Activated naive CD4-positive, alpha-beta T cell treated with anti-CD3 and anti-CD28 coated beads, Interleukin-2, amount 50 U/mL, for 24 hours (primary cell): ENCODE results near the gene SLC25A44.
"Not testable (repeated sequence)": the region's sequence is repeated elsewhere in the genome, so short reads cannot be mapped to it uniquely, and the experiment has no call there.

Experiments used
- H3K27ac Mint-ChIP-seq: one replicate; pipeline ENCODE4 v1.8.0; 2021; ENCODE audit warnings: mild to moderate bottlenecking, mixed read lengths
- H3K27me3 Mint-ChIP-seq: one replicate; pipeline ENCODE4 v1.8.0; 2021; ENCODE audit warnings: mixed read lengths
- H3K36me3 Mint-ChIP-seq: one replicate; pipeline ENCODE4 v1.8.0; 2021; ENCODE audit warnings: mixed read lengths
- H3K4me1 Mint-ChIP-seq: one replicate; pipeline ENCODE4 v1.8.0; 2021; ENCODE audit warnings: mixed read lengths
- H3K4me3 Mint-ChIP-seq: one replicate; pipeline ENCODE4 v1.8.0; 2021; ENCODE audit warnings: mild to moderate bottlenecking, mixed read lengths
- H3K9me3 Mint-ChIP-seq: one replicate; pipeline ENCODE4 v1.8.0; 2021; ENCODE audit warnings: mixed read lengths

Gene SLC25A44

GRCh38 chr1:156182010-156182779, 11.7 kb upstream of the SLC25A44 start:
- peaks cover 16% of the 10 kb centered on the region for H3K4me1 Mint-ChIP-seq
- not testable (repeated sequence) for H3K4me3 Mint-ChIP-seq, H3K27me3 Mint-ChIP-seq, H3K9me3 Mint-ChIP-seq, H3K36me3 Mint-ChIP-seq, H3K27ac Mint-ChIP-seq

- H3K27ac Mint-ChIP-seq, H3K9me3 Mint-ChIP-seq, H3K4me3 Mint-ChIP-seq, H3K4me1 Mint-ChIP-seq, H3K27me3 Mint-ChIP-seq, H3K36me3 Mint-ChIP-seq: not testable (repeated sequence)
Observed at GRCh38 chr1:156186347-156187177, 7.3 kb upstream of the SLC25A44 start.

GRCh38 chr1:156190265-156190664, 3.6 kb upstream of the SLC25A44 start:
- not testable (repeated sequence) for H3K4me3 Mint-ChIP-seq, H3K36me3 Mint-ChIP-seq, H3K9me3 Mint-ChIP-seq, H3K27ac Mint-ChIP-seq, H3K27me3 Mint-ChIP-seq
- H3K4me1 Mint-ChIP-seq: peaks cover 25% of the 10 kb centered on the region

GRCh38 chr1:156191292-156191964, 2.5 kb upstream of the SLC25A44 start:
- Mint-ChIP-seq H3K9me3 (no peaks in the 10 kb centered on the region), H3K27me3 (no peaks in the 10 kb centered on the region), H3K27ac (no peak overlapping the region), H3K36me3 (peaks cover 10% of the 10 kb centered on the region), H3K4me3 (no peak overlapping the region), H3K4me1 (peaks cover 36% of the 10 kb centered on the region)

GRCh38 chr1:156193208-156193487, 756 bp upstream of the SLC25A44 start:
- Mint-ChIP-seq H3K9me3 (no peaks in the 10 kb centered on the region), H3K27ac (peak overlapping the region; percentile 90), H3K27me3 (no peaks in the 10 kb centered on the region), H3K4me3 (peak overlapping the region; percentile 95), H3K4me1 (peaks cover 51% of the 10 kb centered on the region), H3K36me3 (peaks cover 14% of the 10 kb centered on the region)

- Mint-ChIP-seq H3K27ac (peak overlapping the region; percentile 90), H3K36me3 (peaks cover 15% of the 10 kb centered on the region), H3K27me3 (no peaks in the 10 kb centered on the region), H3K9me3 (no peaks in the 10 kb centered on the region), H3K4me1 (peaks cover 62% of the 10 kb centered on the region), H3K4me3 (peak overlapping the region; percentile 95)
Observed at GRCh38 chr1:156194300-156194652, 372 bp downstream of the SLC25A44 start.

GRCh38 chr1:156195853-156196252, 1.9 kb downstream of the SLC25A44 start:
- H3K36me3 Mint-ChIP-seq: peaks cover 22% of the 10 kb centered on the region

GRCh38 chr1:156196445-156196844, 2.5 kb downstream of the SLC25A44 start:
- Mint-ChIP-seq H3K27me3 (no peaks in the 10 kb centered on the region), H3K4me3 (peak overlapping the region; percentile 95), H3K9me3 (no peaks in the 10 kb centered on the region), H3K27ac (peak overlapping the region; percentile 30), H3K4me1 (peaks cover 77% of the 10 kb centered on the region), H3K36me3 (peaks cover 22% of the 10 kb centered on the region)

More at GRCh38 chr1:156195853-156196252, 1.9 kb downstream of the SLC25A44 start:
- no peak overlapping the region for H3K27ac Mint-ChIP-seq
- H3K9me3 Mint-ChIP-seq: no peaks in the 10 kb centered on the region
- H3K4me3 Mint-ChIP-seq: peak overlapping the region; percentile 95
- no peaks in the 10 kb centered on the region for H3K27me3 Mint-ChIP-seq
- peaks cover 77% of the 10 kb centered on the region for H3K4me1 Mint-ChIP-seq

- H3K27ac Mint-ChIP-seq: peak overlapping the region; percentile 83
- no peaks in the 10 kb centered on the region for H3K9me3 Mint-ChIP-seq
- peaks cover 20% of the 10 kb centered on the region for H3K36me3 Mint-ChIP-seq
- H3K27me3 Mint-ChIP-seq: no peaks in the 10 kb centered on the region
- peaks cover 58% of the 10 kb centered on the region for H3K4me1 Mint-ChIP-seq
- H3K4me3 Mint-ChIP-seq: peak overlapping the region; percentile 76
Observed at GRCh38 chr1:156198831-156199349, 5.0 kb downstream of the SLC25A44 start.

GRCh38 chr1:156200044-156200443, 6.1 kb downstream of the SLC25A44 start:
- Mint-ChIP-seq H3K27ac (peak overlapping the region; percentile 84), H3K36me3 (peaks cover 18% of the 10 kb centered on the region), H3K9me3 (no peaks in the 10 kb centered on the region), H3K4me1 (peaks cover 58% of the 10 kb centered on the region), H3K4me3 (peak overlapping the region; percentile 76), H3K27me3 (no peaks in the 10 kb centered on the region)

- no peaks in the 10 kb centered on the region for H3K27me3 Mint-ChIP-seq
- no peaks in the 10 kb centered on the region for H3K9me3 Mint-ChIP-seq
- H3K27ac Mint-ChIP-seq: no peak overlapping the region
- peaks cover 36% of the 10 kb centered on the region for H3K4me1 Mint-ChIP-seq
- no peak overlapping the region for H3K4me3 Mint-ChIP-seq
- H3K36me3 Mint-ChIP-seq: peaks cover 14% of the 10 kb centered on the region
Observed at GRCh38 chr1:156203331-156203730, 9.4 kb downstream of the SLC25A44 start.

- H3K9me3 Mint-ChIP-seq: no peaks in the 10 kb centered on the region
- no peaks in the 10 kb centered on the region for H3K27me3 Mint-ChIP-seq
- H3K4me3 Mint-ChIP-seq: no peak overlapping the region
- peaks cover 23% of the 10 kb centered on the region for H3K4me1 Mint-ChIP-seq
- peaks cover 14% of the 10 kb centered on the region for H3K36me3 Mint-ChIP-seq
- no peak overlapping the region for H3K27ac Mint-ChIP-seq
Observed at GRCh38 chr1:156204686-156205085, 10.8 kb downstream of the SLC25A44 start.

- Mint-ChIP-seq H3K36me3 (peaks cover 19% of the 10 kb centered on the region), H3K27me3 (no peaks in the 10 kb centered on the region), H3K4me3 (no peak overlapping the region), H3K9me3 (no peaks in the 10 kb centered on the region), H3K4me1 (peaks cover 29% of the 10 kb centered on the region), H3K27ac (peak overlapping the region; percentile 78)
Observed at GRCh38 chr1:156211243-156211642, 17.3 kb downstream of the SLC25A44 start.

GRCh38 chr1:156212130-156212529, 18.2 kb downstream of the SLC25A44 start:
- H3K9me3 Mint-ChIP-seq: no peaks in the 10 kb centered on the region
- peaks cover 19% of the 10 kb centered on the region for H3K36me3 Mint-ChIP-seq

GRCh38 chr1:156212833-156213643, 19.1 kb downstream of the SLC25A44 start, which contains the start of gene PMF1:
Gene PMF1, plus strand, starts transcription at chr1:156213007. Its CDS starts 9 bp downstream, at chr1:156213016.
- Mint-ChIP-seq H3K9me3 (no peaks in the 10 kb centered on the region), H3K27me3 (no peaks in the 10 kb centered on the region), H3K36me3 (peaks cover 21% of the 10 kb centered on the region), H3K4me1 (peaks cover 38% of the 10 kb centered on the region), H3K27ac (peak within 1 kb of the TSS; percentile 98), H3K4me3 (peak within 1 kb of the TSS; percentile 97)

More at GRCh38 chr1:156212130-156212529, 18.2 kb downstream of the SLC25A44 start:
- Mint-ChIP-seq H3K4me3 (peak overlapping the region; percentile 97), H3K27ac (peak overlapping the region; percentile 98), H3K27me3 (no peaks in the 10 kb centered on the region), H3K4me1 (peaks cover 29% of the 10 kb centered on the region)
